GM19239 (cell line): ENCODE data around the gene MTA2.
"Not testable (repeated sequence)": the region's sequence is repeated elsewhere in the genome, so short reads cannot be mapped to it uniquely, and the experiment has no call there.

Experiments
- DNase-seq: peaks from one replicate; pipeline ENCODE4 v3.0.0; 2011; ENCODE audit warnings: low spot score; ENCODE audit not compliant: insufficient read length
- FAIRE-seq: peaks from 2 replicates; lab custom pipeline; 2011; peaks lifted over from hg19 to GRCh38; lab: Jason Lieb, UNC

The MTA2 gene

DNA sequence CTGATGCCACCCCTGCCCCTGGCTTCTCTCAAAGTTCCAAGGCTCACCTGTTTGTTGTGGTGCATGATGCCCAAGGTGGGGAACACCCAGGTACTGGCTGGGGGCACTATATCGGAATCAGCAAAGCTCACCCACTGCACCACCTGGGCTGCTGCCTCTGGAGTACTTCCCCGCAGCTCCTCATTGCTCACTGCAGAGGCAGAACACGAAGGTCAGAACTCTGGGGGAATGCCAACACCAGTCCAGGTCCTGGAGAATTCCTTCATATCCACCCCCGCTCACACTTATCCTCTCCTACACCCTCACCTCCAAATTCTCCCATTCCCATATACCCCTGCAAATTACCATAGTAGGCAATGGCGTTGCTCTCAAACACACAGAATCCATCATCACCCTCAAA, 30.2 kb downstream of the MTA2 start:
- DNase-seq, FAIRE-seq: not testable (repeated sequence)

DNA sequence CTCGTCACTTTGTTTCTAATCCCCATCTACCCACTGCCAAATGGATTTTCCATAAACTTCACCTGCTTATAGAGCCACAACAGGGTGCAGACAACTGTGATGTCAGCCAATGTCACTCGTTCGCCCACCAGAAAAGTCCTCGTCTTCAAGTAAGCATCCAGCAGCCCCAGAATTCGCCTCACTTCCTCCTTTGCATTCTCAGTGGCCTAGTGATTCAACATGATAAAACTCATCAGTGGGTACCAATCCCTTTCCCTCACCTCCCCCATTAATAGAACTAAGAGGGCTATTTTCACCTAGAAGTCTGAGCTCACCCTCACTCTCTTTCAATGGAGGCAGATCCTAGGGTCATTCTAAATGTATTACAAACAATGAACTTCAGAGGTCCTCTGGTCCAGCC, 30.8 kb downstream of the MTA2 start:
- not testable (repeated sequence) for FAIRE-seq, DNase-seq

DNA sequence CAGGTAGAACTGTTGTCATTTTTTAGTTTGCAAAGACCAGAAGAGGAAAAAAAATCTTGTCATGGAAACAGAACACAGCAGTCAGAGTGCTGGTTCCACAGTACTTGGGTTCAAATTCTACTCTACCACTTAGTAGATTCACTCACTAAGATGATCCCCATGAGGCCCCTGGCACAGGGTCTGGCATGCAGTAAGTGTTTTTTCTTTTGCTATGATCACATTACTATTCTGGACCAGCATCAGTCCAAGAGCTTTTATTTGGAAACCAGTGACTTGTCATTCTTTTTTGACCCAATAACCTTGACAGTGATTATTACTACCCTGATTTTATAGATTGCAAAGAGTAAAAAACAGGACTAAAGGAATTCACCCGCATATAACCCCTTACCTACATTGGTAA, 32.1 kb downstream of the MTA2 start:
- DNase-seq (no peak), FAIRE-seq (no peak)

DNA sequence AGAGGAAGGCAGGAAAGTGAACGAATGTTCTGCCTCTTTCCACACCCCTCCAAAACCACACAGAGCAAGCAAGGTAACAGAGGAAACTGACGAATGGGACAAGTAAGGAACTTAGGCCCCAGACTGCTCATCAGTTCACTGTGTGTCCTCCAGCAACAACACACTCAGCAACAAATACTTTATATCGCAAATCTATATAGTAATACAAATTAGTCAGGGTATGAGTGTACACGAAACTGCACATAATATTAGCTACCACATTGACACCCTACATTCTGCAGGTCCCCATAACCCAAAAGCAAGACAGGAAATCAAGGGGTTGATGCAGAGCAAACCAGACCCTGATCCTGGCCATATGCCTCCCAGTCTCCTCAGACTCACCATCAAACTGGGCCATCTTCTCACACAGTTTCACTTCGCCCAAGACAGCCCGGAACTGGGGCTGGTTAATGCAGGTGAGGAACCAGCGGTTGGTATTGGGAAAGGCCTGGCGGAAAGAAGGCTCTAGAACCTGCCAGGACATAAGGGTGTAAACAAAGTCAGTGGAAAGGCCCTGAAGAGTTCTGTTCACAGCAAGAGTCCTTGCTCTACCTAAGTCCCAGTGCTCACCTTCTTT, 34.5 kb downstream of the MTA2 start:
- FAIRE-seq (no peak), DNase-seq (no peak)

DNA sequence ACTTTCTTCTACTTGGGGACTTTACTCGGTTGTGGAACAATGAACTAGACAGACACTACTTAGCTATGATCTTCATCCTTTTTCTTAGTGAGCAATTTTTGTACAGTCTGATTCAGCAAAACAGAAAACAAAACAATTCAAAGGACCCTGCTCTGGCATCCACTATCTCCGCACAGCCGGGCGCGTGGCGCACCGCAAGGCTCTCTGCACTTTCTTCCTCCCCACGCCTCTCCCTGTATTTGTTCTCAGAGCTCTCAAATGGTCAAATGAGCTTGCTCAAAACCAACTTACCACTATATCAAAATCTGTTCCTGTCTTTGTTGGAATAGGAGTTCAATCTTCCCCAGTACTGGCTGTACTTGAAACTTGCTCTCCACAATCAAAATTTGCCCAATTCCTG, 35.4 kb downstream of the MTA2 start:
- no peak for FAIRE-seq
- no peak for DNase-seq

DNA sequence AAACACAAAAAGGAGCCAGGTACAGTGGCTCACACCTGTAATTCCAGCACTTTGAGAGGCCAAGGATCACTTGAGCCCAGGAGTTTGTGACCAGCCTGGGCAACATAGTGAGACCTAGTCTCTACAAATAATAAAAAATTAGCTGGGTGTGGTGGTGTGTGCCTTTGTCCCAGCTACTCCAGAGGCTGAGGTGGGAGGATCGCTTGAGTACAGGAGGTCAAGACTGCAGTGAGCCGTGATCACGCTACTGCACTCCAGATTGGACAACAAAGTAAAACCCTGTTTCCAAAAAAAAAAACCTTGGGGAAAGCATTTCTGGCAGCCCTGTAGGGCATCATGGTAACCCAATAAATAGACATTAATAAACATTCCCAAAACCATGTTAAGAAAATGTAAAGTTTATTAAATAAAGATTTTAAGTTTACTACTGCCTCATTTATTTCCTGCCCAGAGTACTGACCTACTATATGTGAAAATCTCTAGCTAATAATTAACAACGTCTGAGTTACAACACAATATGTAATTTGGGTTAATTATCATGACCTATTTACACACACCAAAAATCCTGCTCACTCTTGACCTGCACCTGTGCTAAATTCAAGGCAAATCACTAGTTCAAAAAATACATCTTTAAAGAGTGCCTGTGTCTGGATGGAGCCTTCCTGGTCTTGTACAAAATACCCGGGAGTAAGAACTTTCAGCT, 36.4 kb downstream of the MTA2 start:
- DNase-seq = no peak

DNA sequence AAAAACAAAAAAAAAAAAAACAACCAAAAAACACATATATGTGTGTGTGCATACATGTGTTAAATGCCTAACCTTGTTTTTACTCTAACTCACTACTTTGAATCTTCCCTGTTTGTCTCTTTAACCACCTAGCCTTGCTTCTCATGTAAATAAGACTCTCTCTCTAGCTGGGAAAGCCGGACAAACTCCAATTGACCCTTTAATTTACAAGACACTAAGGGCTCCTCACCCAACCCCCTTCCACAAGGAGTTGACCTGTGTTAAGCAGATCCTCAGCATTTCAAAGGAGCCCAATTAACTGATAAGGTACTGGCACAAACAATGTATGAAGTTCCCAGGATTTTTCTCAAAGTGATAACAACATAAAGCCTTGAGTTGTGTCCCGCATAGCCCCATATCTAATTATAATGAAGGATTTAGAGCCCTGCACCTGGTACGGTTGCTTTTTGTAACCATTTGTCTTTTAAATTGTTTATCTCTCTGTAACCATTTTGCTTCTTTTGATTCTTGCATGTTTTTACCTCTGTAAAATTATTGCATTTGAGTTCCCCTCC, 39.9 kb downstream of the MTA2 start:
- DNase-seq, FAIRE-seq: not testable (repeated sequence)

More for the DNA sequence above, 36.4 kb downstream of the MTA2 start:
- no peak for FAIRE-seq

DNA sequence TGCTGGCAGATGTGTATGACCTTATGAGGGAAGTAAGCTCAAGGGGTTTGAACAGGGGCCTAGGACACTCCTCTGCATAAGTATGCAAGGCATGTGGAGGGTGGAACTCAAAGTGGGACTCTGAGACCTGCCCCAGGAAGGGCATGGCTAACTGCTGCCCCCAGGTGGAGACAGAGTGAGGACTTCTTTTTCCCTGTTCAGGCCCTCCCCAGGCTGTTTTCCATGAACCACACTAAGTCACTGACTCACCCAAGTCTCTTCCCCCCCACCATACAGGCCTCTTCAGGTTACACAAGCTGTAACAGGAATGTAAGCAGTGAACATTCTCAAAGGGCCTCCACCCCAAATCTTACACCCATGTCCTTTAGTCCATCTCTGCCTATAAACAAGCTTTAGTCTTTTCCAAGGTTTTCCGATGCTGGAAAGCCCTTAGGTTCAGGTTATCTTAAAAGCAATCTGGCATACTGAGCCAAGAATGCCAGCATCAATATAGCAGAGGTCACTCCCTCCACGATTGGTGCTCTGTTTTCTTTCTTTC, 41.0 kb downstream of the MTA2 start:
- DNase-seq = no peak
- FAIRE-seq = peak; percentile 55

DNA sequence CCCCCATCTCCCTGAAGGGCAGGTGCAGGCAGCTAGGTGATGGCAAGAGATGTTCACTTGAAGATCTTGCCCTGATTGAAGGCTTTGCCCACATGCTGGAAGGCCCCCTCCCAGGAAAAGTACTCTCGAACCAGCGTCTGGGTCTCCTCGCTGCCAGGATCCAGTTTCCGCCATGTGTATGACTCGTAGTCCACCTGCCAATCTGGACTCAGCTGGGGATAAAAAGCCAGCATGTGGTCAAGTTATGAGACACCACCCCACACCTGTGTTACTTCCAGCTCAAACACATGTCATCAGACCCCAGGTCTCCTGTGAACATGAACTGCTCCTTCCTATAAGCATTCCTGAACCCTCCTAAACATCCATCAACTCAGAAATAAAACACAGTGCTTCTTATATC, 42.0 kb downstream of the MTA2 start:
- not testable (repeated sequence) for FAIRE-seq, DNase-seq

DNA sequence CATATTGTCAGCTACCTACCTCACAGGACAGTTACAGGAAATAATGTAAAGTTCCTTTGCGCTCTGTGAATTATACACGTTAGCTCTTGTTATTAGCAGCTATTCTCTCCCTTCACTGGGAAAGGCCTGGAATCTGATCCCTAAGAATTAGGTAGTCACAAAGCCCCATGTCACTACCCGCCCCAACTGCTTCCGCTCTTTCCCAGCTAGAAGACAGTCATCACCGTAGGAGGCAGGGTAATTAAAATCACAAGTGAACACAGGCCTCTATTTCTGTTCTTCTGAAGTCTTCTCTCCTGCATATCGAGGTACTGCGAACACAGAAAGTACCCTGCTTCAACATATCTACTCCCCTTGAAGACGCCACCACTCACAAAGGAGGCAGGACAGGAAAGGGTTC, 42.5 kb downstream of the MTA2 start:
- FAIRE-seq (no peak), DNase-seq (no peak)

DNA sequence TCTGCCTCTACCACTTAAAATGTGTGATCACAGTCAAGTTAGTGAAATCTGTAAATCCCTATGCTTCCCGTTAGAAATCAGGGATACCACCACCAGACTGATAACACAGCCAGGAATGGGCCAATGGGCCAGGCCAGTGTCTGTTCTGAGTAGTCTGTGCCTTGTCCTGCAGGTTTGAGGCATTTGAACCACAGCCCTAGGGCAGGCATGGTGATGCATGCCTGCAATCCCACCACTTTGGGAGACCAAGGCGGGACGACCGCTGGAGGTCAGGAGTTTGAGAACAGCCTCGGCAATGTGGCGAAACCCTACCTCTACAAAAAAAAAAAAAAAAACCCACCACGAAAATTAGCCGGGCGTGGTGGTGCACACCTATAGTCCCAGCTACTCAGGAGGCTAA, 43.0 kb downstream of the MTA2 start:
- FAIRE-seq (no peak), DNase-seq (no peak)

DNA sequence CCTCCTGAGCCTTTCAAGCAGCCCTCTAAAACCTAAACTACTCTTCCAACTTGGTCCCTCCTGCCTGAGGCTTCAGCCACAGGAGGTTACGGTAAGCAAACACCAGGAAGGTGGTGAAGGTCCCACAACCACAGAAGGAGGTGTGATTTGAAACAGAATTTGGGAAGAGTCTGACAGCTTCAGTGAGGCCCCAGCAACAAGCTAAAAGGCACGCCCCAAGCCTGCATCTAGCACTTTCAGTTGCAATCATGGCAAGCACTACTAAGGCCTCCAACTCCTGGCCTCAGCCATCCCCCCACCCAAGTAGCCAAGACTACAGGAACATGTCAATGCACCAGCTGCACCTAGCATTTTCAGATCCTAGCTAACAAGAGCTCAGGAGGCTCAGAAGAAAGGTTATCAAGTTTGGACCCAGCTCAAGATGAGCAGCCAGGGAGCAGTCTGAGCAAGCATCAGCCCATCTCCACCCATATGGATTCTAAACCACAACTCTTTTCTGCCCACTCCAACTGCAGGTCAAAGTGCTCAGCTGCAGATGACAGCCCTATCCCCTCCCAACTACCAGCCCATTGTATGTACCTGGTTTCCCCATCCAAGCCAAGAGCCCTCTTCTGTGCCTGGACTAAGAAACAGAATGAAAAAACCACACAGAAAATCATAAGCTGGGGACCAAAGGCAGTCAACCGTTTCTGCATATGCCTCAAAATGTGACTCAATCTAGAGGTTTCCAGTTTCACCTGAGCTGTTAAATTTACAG, 44.6 kb downstream of the MTA2 start:
- FAIRE-seq = peak; percentile 84
- DNase-seq = no peak

DNA sequence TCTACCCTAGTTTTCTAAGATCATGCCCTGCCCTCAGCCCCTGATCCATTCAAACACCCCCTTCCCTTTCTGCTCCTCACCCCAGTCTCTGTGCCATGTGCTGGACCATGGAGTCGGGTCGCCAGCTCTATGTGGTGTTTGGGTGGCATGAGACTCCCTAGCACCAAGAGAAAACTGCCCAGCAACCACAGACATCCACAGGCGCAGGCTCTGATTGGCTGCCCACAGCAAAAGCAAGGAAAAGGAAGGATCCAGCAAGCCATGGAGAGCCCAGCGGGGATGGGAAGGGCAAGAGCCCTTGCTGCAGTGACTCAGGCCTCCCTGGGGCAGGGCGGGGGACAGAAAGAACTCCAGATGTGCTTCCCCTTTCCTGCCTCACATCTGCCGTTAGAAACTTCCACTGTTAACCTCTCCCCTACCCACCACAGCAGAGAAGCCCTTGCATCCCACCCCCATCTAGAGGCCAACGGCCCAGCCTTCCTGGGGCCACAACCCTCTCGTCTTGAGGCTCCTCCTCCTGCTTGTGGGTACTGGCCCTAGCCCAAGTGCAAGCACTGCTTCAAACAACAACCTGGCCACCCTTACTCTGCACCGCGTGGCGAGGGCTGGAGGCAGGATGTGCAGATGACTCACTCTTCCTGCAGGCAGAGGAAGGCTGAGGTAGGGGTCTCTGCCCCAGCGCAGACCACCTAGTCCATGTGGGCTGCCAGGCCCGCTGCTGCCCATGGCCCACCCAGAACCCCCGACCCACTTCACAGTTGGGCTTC, 45.4 kb downstream of the MTA2 start:
- FAIRE-seq (no peak), DNase-seq (no peak)

DNA sequence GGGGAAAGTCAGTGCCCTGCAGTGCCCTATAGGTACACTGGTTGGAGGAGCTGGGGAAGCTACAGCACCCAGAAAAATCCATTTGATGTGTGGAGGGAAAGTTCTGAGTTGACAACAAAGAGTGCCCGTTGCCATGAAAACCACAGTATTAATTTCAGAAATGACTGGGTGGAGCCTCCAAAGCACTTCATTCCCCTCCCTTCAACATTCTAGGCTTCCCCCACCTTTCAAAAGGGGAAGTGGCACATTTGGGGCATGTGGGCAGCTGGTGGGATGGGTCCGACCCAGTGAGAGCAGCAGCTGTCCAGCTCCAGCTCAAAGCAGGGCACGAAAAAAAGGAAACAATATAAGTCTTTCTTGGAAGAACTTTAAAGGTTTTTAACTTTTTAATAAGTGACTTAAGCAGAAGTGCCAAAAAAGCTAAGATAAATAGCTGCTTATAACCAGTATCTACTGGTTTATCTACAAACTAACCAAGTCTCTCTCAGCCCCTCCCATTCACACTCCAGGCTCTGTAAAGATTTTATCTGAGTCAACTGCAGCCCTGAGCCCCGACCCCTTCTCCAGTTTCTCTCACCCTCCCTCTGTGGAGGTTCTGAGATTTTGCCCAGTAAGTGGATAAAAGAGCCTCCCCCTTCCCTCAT, 46.1 kb downstream of the MTA2 start:
- FAIRE-seq = peak; percentile 89
- DNase-seq = no peak

DNA sequence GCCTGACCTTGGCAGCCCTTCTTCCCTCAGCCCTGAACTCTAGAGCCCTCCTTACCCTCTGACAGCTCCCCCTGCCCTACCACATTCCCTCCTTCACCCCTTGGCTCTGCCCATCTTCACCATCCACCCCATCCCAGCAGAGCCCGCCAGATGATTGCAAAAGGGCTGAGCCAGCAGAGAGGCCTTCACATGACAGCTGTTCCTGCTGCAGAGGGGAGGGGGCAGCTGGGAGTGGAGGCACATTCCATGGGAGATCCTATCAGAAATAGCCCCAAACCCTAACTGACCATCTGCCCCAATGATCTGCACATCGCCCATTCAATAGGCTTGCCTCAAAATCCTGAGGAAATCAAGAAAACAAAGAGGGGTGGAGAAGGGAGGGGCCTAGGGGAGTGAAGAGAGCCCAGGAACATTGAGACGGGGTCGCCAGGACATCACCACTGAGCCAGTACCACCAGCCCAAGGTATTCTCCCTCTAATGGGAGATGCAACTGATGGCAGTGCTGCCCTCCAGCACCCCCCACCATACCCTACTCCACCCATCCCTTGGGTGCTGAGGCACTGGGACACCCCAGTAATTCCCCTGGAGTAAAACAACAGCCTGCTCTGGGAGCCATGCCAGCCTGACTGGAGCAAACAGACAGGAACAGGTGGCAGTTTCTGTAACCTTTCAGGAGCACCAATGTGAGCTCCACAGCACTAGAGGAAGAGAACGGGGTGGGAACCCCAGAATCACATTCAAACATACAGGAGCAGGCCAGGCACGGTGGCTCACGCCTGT, 47.1 kb downstream of the MTA2 start:
- no peak for DNase-seq

DNA sequence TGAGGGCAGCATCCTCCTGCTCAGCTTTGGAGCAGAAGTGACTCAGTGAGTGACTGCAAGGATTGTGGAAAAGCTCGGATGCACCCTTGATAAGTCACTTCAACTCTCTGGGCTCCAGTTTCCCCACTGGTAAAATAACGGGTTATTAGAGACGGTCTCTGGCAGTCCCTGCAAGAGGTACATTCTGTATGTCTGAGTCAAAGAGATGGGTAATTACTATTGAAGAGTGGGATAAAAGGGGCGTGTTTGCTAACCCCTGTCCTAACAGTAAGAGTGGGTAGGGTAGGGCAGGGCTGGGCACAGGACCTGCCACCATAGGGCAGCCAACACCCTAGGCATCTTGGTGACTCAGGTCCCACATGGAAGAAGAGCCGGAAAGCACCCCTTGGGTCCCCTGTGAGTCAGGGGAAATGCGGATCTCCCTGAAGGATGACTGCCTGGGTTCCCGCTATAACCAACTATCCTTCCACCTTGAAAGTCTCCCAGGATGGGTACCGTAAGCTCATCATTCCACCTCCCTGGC, 47.8 kb downstream of the MTA2 start:
- DNase-seq (no peak), FAIRE-seq (no peak)

More for the DNA sequence above, 47.1 kb downstream of the MTA2 start:
- FAIRE-seq = no peak

DNA sequence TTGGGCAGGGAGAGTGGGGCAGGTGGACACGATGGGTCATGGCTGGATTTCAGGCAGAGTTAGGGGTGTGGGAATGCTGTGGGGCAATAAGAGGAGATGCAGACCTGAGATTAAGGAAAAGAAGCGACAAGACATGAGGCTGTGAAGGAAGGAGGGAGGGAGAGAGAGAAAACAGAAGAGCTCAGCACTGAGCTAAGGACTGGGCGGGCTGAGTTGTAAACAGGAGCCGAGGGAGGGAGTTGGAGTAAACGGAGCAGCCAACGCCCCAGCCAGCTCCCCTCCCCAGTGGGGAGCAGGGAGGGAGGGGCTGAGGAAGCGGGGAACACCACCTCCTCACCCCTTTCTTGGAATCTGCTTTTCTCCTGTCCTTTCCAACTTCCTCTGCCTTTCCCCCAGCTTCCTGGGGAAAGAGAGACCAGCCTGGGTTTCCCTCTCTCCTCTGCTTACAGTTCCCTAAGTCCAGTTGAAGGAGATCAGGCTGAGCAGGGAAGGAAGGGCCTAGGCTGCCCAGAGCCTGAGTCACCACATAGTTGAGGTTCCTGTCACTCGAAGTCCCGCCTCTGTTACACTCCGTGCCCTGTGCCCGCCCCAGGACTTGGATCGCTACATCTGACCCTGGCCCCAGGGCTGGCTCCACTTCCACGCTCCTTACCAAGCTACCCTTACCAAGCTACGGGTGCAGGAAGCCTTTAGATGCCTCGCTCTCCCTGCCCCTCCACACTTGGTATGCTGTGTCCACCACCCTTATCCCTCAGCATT, 48.4 kb downstream of the MTA2 start:
- no peak for DNase-seq
- FAIRE-seq = no peak
